PC-3 (cell line): ENCODE results near the gene CYP2B6.

Source experiments
- EZH2 ChIP-seq: fragments of 300-600 bp; sonication (generic); IDR thresholded peaks from one replicate; pipeline ENCODE4 v1.6.1; 2017; ENCODE audit warnings: antibody characterized with exemption, mild to moderate bottlenecking, low read length; ENCODE audit not compliant: unreplicated experiment
- EZH2phosphoT487 ChIP-seq: fragments of 300-600 bp; sonication (generic); IDR thresholded peaks from 2 replicates; pipeline ENCODE4 v1.6.1; 2018; ENCODE audit warnings: mild to moderate bottlenecking, antibody characterized with exemption, low read length, borderline replicate concordance
- TF ChIP-seq, protein P1 (sequence below): fragments of 300-600 bp; sonication (generic); conservative IDR thresholded peaks from 2 replicates; pipeline ENCODE4 v1.5.1; 2017; ENCODE audit warnings: antibody characterized with exemption, low read depth, mild to moderate bottlenecking, low read length

DNA sequence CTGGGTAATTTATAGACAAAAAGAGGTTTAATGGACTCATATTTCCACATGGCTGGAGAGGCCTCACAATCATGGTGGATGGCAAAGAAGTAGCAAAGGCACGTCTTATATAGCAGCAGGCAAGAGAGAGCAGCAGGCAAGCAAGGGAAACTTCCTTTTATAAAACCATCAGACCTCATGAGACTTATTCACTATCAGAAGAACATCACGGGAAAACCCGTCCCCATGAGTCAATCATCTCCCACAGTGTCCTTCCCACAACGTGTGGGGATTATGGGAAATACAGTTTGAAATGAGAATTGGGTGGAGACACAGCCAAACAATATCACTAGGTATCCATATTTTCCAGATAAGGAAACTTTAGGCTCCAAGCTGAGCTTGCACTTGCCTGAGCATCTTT, 9.5 kb upstream of the CYP2B6 start:
- TF ChIP-seq, protein P1, sequence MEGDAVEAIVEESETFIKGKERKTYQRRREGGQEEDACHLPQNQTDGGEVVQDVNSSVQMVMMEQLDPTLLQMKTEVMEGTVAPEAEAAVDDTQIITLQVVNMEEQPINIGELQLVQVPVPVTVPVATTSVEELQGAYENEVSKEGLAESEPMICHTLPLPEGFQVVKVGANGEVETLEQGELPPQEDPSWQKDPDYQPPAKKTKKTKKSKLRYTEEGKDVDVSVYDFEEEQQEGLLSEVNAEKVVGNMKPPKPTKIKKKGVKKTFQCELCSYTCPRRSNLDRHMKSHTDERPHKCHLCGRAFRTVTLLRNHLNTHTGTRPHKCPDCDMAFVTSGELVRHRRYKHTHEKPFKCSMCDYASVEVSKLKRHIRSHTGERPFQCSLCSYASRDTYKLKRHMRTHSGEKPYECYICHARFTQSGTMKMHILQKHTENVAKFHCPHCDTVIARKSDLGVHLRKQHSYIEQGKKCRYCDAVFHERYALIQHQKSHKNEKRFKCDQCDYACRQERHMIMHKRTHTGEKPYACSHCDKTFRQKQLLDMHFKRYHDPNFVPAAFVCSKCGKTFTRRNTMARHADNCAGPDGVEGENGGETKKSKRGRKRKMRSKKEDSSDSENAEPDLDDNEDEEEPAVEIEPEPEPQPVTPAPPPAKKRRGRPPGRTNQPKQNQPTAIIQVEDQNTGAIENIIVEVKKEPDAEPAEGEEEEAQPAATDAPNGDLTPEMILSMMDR: no peak
- no peak for TF ChIP-seq EZH2
- TF ChIP-seq EZH2phosphoT487: no peak
